Endothelial cell (in vitro differentiated cells): ENCODE results near the gene UBAC1. TPM values are rescaled to one million over a fixed set of nuclear protein-coding genes. Genes with fewer than 3 reads are reported as not detected.
"Not testable (repeated sequence)": the region's sequence is repeated elsewhere in the genome, so short reads cannot be mapped to it uniquely, and the experiment has no call there.

Source experiments
- DNase-seq: peaks from one replicate; pipeline ENCODE4 v3.0.0; 2021; ENCODE audit warnings: low spot score
- H3K27ac Mint-ChIP-seq: one replicate; pipeline ENCODE4 v1.8.0; 2021; ENCODE audit warnings: mixed read lengths, inconsistent platforms; ENCODE audit not compliant: unreplicated experiment
- H3K27me3 Mint-ChIP-seq: one replicate; pipeline ENCODE4 v1.8.0; 2021; ENCODE audit warnings: mild to moderate bottlenecking, moderate library complexity, mixed read lengths, inconsistent platforms; ENCODE audit not compliant: unreplicated experiment
- H3K36me3 Mint-ChIP-seq: one replicate; pipeline ENCODE4 v1.8.0; 2021; ENCODE audit warnings: mild to moderate bottlenecking, low read depth, mixed read lengths, inconsistent platforms; ENCODE audit not compliant: unreplicated experiment
- H3K4me1 Mint-ChIP-seq: one replicate; pipeline ENCODE4 v1.8.0; 2021; ENCODE audit warnings: mild to moderate bottlenecking, mixed read lengths, inconsistent platforms; ENCODE audit not compliant: unreplicated experiment
- H3K4me3 Mint-ChIP-seq: one replicate; pipeline ENCODE4 v1.8.0; 2021; ENCODE audit warnings: mild to moderate bottlenecking, mixed read lengths, inconsistent platforms; ENCODE audit not compliant: unreplicated experiment
- H3K9me3 Mint-ChIP-seq: one replicate; pipeline ENCODE4 v1.8.0; 2021; ENCODE audit warnings: mixed read lengths, inconsistent platforms; ENCODE audit not compliant: unreplicated experiment
- CTCF ChIP-seq: fragments of 200-600 bp; sonication (generic); IDR thresholded peaks from one replicate; pipeline ENCODE4 v1.5.0; 2021; ENCODE audit warnings: antibody characterized with exemption; ENCODE audit not compliant: unreplicated experiment
- total RNA-seq: library from RNA; stranded (reverse); fragmentation: NEBNext Ultra II Directional; extraction: Animal tissue kit (Norgen Biotek cat#: 25700); gene quantifications from one replicate; pipeline ENCODE4 v1.2.1, GENCODE V29; 2021; ENCODE audit not compliant: unreplicated experiment

The UBAC1 gene
- total RNA-seq, 1 donor from 2014 or later = 46.8 TPM

GRCh38 chr9:135946392-135946994 is 14.7 kb downstream of the UBAC1 start:
- H3K4me3 Mint-ChIP-seq = no peak overlapping the region
- peaks cover 2% of the 10 kb centered on the region for H3K4me1 Mint-ChIP-seq
- H3K36me3 Mint-ChIP-seq = peaks cover 43% of the 10 kb centered on the region

GRCh38 chr9:135945969-135946368 is 15.2 kb downstream of the UBAC1 start:
- Mint-ChIP-seq H3K9me3 (no peaks in the 10 kb centered on the region), H3K27me3 (peaks cover 4% of the 10 kb centered on the region), H3K36me3 (peaks cover 43% of the 10 kb centered on the region), H3K27ac (no peak overlapping the region), H3K4me3 (no peak overlapping the region), H3K4me1 (peaks cover 2% of the 10 kb centered on the region)
- TF ChIP-seq CTCF = no peak
- no peak for DNase-seq

More at GRCh38 chr9:135946392-135946994, 14.7 kb downstream of the UBAC1 start:
- DNase-seq = no peak
- TF ChIP-seq CTCF = no peak
- Mint-ChIP-seq H3K9me3 (no peaks in the 10 kb centered on the region), H3K27ac (no peak overlapping the region), H3K27me3 (peaks cover 4% of the 10 kb centered on the region)

DNA sequence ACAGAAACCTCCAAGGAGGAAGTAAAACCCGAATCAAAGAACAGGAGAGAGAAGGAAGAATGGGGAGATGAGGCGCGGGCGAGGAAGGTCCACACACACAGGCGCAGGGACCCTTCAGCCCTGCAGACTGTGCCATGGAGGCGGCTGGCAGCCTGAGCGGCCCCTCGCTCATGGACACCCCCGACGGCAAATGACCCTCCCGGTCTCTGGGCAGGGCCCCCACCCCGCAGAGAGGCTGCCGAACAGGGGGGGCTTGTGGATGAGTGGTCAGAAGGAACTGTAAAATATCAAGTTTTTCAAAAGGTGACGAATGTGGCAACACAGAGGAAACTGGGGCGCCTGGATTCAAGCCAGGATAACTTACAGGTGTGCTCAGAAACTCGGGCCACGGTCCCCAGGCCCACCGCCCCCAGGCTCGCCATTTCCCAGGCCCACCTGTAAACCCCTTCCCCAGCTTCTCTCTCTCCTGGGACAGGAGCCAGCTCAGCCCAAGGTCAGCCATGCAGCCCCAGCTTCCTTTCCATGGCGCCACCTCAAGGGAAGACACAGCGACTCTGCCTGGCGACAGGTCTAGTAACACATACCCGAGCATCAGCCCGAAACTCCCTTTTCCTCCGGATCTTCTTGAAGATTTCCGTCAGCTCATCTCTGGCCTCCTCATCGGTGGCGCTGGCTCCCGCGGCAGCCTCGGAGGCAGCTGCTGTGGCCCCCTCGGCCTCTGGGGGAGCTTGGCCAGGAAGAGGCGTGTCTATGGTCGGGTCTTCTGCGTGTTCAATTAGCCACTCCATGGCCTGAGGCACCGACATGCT is 16.5 kb downstream of the UBAC1 start:
- H3K27ac Mint-ChIP-seq = no peak overlapping the region
- H3K4me3 Mint-ChIP-seq = peak overlapping the region; percentile 34
- H3K27me3 Mint-ChIP-seq = peaks cover 4% of the 10 kb centered on the region
- H3K9me3 Mint-ChIP-seq = no peaks in the 10 kb centered on the region
- peaks cover 44% of the 10 kb centered on the region for H3K36me3 Mint-ChIP-seq
- H3K4me1 Mint-ChIP-seq = peaks cover 2% of the 10 kb centered on the region
- no peak for DNase-seq
- TF ChIP-seq CTCF = no peak

DNA sequence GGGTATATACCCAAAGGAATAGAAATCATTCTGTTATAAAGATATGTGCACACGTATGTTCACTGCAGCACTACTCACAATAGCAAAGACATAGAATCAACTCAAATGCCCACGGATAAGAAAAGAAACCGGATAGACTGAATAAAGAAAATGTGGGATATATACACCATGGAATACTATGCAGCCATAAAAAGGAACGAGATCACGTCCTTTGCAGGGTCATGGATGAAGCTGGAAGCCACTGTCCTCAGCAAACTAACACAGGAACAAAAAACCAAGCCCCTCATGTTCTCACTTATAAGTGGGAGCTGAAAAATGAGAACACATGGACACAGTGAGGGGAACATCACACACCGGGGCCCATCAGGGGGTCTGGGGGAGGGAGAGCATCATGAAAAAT is 17.6 kb downstream of the UBAC1 start:
- not testable (repeated sequence) for H3K27me3 Mint-ChIP-seq

DNA sequence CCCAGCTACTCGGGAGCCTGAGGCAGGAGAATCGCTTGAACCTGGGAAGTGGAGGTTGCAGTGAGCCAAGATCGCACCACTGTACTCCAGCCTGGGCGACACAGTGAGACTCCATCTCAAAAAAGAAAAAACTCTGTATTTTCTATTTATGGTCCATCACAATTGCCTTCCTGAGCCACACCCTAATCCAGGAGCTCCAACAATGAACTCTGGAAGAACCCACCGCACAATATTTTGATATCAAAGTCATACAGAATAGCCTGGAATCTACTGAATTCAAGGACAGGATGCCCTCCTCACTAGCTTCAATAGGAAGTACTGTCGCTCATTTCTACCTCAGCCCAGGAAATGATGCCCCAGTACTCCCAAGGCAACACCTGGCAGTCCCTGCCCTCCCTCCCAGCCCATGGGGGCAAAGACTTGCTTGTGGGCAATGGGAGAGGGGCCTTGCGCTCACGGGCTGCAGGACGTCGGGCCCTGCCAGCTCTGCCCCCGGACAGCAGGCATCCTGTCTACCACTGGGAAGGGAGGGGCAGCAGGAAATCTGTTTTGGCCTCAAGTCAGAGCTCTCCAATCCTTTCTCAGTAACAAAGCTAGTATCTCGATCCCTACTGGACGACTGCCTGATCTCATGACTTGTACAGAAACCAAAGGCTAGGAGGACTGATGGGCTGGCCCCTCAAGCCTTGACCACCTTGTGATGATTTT is 19.7 kb downstream of the UBAC1 start:
- H3K36me3 Mint-ChIP-seq = peaks cover 56% of the 10 kb centered on the region
- no peaks in the 10 kb centered on the region for H3K9me3 Mint-ChIP-seq
- no peak for DNase-seq
- H3K4me1 Mint-ChIP-seq = peaks cover 2% of the 10 kb centered on the region
- TF ChIP-seq CTCF = no peak
- no peak overlapping the region for H3K27ac Mint-ChIP-seq
- no peak overlapping the region for H3K4me3 Mint-ChIP-seq
- peaks cover 7% of the 10 kb centered on the region for H3K27me3 Mint-ChIP-seq

More for the DNA sequence above, 17.6 kb downstream of the UBAC1 start:
- not testable (repeated sequence) for H3K9me3 Mint-ChIP-seq, H3K4me1 Mint-ChIP-seq, H3K27ac Mint-ChIP-seq, H3K4me3 Mint-ChIP-seq, DNase-seq
- peaks cover 44% of the 10 kb centered on the region for H3K36me3 Mint-ChIP-seq
